ENCODE measurements around the gene ICA1L.
"Not testable (repeated sequence)": the region's sequence is repeated elsewhere in the genome, so short reads cannot be mapped to it uniquely, and the experiment has no call there.

ICA1L gene

GRCh38 chr2:202847693-202848524, 23.7 kb downstream of the ICA1L start:
- DNase-seq (ENCODE audit: low spot score), result no peak

GRCh38 chr2:202844656-202845055, 26.9 kb downstream of the ICA1L start:
- DNase-seq (ENCODE audit: low spot score), result no peak

- no peak for DNase-seq (ENCODE audit: low spot score)
These were observed 28.9 kb downstream of the ICA1L start for GRCh38 chr2:202842690-202843089.

DNA sequence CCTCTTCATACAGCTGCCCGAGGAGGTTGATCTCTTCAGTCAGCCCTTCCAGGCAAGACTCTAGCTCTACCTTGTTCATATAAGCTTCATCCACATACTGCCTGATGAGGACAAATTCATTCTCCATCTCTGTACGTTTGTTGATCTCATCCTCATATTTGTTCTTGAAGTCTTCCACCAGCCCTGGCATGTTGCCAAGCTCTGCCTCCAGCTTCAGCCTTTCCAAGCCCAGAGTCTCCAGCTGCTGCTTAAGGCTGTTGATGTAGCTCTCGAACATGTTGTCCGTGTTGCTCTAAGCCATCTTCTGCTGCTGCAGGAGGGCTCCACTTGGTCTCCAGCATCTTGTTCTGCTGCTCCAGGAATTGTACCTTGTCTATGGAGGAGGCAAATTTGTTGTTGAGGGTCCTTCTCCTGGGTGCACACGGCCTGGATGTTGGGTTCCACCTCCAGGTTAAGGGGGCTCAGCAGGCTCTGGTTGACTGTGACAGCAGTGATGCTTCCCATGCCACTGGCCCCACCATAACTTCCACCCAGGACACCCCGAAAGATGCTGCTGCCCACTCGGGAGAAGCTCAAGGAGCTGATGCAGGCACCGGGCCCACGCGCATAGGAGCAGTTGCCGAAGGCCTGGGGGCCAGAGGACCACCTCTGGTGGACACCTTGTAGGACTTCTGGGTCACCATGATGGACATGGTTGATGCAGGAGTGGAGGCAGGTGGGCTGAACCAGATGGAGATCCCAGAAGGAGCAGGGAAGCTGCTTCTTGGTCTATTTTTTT, 30.3 kb downstream of the ICA1L start:
- no peak for DNase-seq (ENCODE audit: low spot score)

DNA sequence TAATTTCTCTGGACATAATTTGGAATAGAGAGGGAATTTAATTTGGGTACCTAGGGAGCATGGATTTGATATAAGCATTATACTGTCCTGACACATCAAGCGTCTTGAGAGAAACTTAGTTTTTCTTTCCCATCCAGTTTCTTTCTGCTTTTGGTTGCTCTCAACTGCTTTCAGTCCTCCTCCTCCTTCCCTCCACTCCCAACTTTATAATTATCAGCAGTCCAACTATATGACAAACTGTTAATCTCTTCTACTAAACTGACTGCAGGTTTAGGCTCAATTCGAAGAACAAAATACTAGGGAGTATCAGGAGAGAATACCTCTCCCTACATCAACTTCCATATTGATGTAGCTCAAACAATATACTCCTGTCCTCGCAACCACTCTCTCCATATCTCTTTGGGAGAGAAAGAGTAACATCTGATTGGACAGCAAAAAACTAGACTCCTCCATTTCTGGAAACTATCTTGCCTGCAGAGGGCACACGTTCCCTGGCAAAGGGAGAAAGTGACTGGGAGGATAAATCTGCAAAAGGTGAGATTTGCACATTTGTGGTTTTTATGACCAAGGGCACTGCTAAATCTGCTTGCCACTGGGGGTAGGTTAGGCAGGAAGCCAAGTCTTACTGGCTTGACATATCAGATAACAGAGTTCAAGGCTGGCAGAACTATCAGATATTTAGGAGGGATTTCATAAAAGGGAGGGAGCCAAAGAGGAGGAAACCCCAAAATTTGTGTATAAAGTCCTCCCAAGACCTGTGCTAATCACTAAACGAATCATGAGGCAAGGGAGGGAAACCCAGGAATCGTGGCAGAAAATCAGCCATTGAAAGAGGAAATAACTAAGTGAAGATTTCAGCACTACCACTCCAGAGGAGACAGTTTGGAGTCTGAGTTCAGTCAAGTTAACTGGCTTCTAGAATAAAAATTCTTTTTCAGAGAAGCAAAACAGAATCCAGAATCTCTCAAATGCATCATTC, 40.0 kb downstream of the ICA1L start:
- DNase-seq (ENCODE audit: low spot score), result peak; percentile 45

DNA sequence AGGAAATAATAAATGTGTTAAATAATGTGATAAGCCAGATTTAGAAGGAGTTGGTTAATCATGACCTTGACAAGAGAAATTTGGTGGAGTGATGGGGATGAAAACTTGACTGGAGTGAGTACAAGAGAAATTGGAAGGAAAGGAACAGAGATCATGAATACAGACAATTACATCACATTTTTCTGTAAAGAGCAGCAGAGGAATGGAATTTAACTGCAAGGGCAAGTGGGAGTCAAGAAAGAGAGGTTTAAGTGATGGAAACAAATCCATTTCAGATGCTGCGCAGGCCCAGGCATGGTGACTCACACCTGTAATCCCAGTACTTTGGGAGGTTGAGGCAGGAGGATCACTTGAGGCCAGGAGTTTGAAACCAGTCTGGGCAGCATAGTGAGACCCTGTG, 46.7 kb downstream of the ICA1L start:
- DNase-seq (ENCODE audit: low spot score), result no peak

DNA sequence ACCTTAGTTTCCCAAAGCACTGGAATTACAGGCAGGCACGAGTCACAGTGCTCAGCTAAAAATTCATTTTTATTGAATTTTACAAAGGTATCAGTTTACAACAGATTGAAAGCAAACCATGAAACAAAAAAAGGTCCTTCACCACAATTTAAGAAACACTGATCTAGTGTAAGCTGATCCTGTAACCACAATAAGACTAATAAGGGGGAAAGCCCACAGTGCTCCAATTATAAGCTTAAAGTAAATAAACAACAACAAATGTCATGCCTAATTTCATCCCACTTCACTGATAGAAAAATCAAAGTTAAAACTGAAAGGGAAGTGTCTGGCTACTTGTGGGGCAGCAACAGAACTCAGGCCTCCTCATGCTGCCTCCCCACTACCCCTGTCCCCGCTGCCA, 49.2 kb downstream of the ICA1L start:
- no peak for DNase-seq (ENCODE audit: low spot score)

- DNase-seq (ENCODE audit: low spot score), result no peak
These were observed 50.1 kb downstream of the ICA1L start for GRCh38 chr2:202821206-202822160.

GRCh38 chr2:202818321-202818720, 53.2 kb downstream of the ICA1L start:
- DNase-seq (ENCODE audit: low spot score), result no peak

GRCh38 chr2:202817771-202818170, 53.8 kb downstream of the ICA1L start:
- no peak for DNase-seq (ENCODE audit: low spot score)

DNA sequence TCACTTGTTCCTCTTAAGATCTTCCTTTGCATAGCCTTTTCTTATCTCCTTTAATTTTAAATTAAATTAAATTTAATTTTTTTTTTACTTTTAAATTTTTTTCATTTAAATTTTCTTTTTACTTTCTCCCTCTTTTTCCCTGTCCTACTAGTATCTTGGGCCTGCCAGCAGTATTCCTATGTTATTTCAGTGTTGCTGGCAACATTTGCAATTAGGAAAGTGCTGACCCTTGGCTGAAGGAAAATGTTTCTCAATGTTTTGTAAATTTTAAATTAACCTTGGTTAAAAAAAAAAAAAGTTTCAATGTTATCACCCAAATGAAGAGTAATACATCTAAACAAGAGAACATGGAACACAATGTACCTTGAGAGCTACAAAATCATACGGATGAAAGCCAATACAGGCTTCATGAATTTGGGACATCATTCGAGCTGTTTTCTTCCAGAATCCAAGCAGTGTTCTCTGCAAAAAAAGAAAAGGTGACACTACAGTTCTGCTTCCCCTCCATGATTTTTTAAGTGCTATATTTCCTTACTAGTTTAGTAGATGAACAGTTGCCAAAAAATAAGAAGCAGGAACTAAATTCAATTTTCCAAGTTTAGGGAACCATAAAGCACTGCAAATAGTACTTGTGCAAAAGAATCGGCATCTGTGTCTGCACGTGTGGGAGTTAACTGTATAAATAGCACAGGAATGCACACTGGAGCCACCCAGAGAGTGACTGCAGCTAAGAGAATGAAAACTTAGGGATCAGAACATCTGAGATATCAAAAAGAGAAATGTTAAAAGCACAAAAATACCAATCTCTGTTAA, 55.8 kb downstream of the ICA1L start:
- no peak for DNase-seq (ENCODE audit: low spot score)

DNA sequence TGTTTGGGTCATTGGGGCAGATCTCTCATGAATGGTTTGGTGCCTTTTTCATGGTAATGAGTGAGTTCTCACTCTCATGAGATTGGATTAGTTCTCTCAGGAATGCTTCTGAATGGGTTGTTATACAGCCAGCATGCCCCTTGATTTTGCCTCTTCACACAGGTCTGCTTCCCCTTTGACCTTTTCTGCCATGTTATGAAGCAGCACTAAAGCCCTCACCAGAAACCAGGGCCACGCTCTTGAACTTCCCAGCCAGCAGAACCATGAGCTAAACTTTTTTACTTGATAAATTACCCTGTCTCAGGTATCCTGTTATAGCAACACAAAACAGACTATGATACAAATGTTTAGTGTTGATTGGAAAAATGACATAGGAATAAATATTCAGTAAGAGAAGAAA, 57.3 kb downstream of the ICA1L start:
- no peak for DNase-seq (ENCODE audit: low spot score)

DNA sequence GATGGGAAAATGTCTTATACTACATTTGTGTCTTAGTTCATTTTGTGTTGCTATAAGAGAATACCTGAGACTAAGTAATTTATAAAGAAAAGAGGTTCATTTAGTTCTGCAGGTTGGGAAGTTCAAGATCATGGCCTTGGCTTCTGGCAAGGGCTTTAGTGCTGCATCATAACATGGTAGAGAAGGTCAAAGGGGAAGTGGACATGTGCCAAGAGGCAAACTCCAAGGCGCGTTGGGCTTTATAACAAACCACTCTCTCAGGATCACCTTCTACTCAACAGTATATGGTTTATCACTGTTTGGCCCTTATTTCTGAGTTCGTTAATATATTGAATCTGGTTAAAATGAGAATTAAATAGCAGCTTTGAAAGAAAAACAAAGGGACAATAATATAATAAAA, 58.2 kb downstream of the ICA1L start:
- DNase-seq (ENCODE audit: low spot score), result no peak

DNA sequence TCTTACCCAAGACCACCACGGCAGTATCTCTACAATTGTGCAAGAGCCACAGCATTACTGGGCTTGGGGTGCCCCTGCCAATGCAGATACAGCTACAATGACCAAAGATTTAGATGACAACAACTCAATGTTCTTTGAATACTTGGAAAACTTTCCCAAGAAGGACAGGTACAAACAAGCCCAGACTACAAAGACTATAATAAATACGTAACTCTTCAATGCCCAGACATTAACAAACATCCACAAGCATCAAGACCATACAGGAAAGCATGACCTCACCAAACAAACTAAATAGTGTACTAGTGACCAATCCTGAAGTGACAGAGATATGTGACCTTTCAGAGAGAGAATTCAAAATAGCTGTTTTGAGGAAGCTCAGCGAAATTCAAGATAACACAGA, 62.8 kb downstream of the ICA1L start:
- DNase-seq (ENCODE audit: low spot score), result no peak

- not testable (repeated sequence) for DNase-seq (ENCODE audit: low spot score)
These were observed 64.0 kb downstream of the ICA1L start for GRCh38 chr2:202807431-202808138.

- not testable (repeated sequence) for DNase-seq (ENCODE audit: low spot score)
These were observed 65.7 kb downstream of the ICA1L start for GRCh38 chr2:202805911-202806310.

GRCh38 chr2:202797944-202798343, 73.6 kb downstream of the ICA1L start:
- DNase-seq (ENCODE audit: low spot score), result no peak

GRCh38 chr2:202790676-202791075, 80.9 kb downstream of the ICA1L start:
- no peak for DNase-seq (ENCODE audit: low spot score)

- no peak for DNase-seq (ENCODE audit: low spot score)
These were observed 84.7 kb downstream of the ICA1L start for GRCh38 chr2:202786842-202787241.

Data from hematopoietic multipotent progenitor cell treated with erythropoietin and hydrocortisone succinate and interleukin-3 and kit ligand, for 17 days (in vitro differentiated cells).